CD14-positive monocyte (primary cell): ENCODE results near the gene RBMS3. TPM values are rescaled to one million over a fixed set of nuclear protein-coding genes. Genes with fewer than 3 reads are reported as not detected.

Experiments
- DNase-seq, 3 donors: peaks; one replicate each; pipeline ENCODE4 v3.0.0-alpha.2; 2011 to 2022
- H2AFZ ChIP-seq: 2 replicates; pipeline ENCODE4 v1.6.0; 2012; ENCODE audit warnings: mild to moderate bottlenecking, low read depth, low read length, inconsistent platforms; ENCODE audit not compliant: insufficient read depth, poor library complexity, severe bottlenecking
- H3K27ac ChIP-seq, 2 donors: 1 replicate in 1 of 2; 2 replicates in 1 of 2; pipeline ENCODE4 v1.5.1; 2012 to 2013; ENCODE audit warnings: low read length in 2 of 2, control low read depth in 1 of 2, inconsistent platforms in 1 of 2, low read depth in 1 of 2, mild to moderate bottlenecking in 1 of 2
- H3K27me3 ChIP-seq, 2 donors: one replicate each; pipeline versions ENCODE4 v1.6.0 to v1.6.1; 2011 to 2013; ENCODE audit warnings: low read length in 2 of 2; ENCODE audit not compliant: control insufficient read depth in 2 of 2, insufficient read depth in 2 of 2
- H3K36me3 ChIP-seq, 2 donors: replicated peaks in 1 of 2; 1 replicate in 1 of 2; 2 replicates in 1 of 2; pipeline versions ENCODE4 v1.5.1 to v1.6.1; 2012 to 2013; ENCODE audit warnings: low read length in 2 of 2, control low read depth in 1 of 2, inconsistent platforms in 1 of 2, mild to moderate bottlenecking in 1 of 2; ENCODE audit not compliant: insufficient read depth in 2 of 2, control insufficient read depth in 1 of 2
- H3K4me1 ChIP-seq, 2 donors: 1 replicate in 1 of 2; 2 replicates in 1 of 2; pipeline versions ENCODE4 v1.5.1 to v1.6.1; 2012 to 2013; ENCODE audit warnings: low read length in 2 of 2, control low read depth in 1 of 2, inconsistent platforms in 1 of 2, mild to moderate bottlenecking in 1 of 2, moderate library complexity in 1 of 2; ENCODE audit not compliant: insufficient read depth in 2 of 2, control insufficient read depth in 1 of 2
- H3K4me2 ChIP-seq: replicated peaks from 2 replicates; pipeline ENCODE3; 2012; ENCODE audit warnings: low read length, moderate library complexity, mild to moderate bottlenecking; ENCODE audit not compliant: poor library complexity, severe bottlenecking; ENCODE audit errors: extremely low read depth
- H3K4me3 ChIP-seq, 3 experiments: fragments of 200-600 bp in 1 of 3; sonication (generic) in 1 of 3; replicated peaks in 1 of 3; 1 replicate in 2 of 3; 2 replicates in 1 of 3; pipeline ENCODE4 v1.5.1; 2011 to 2013; ENCODE audit warnings: low read length in 3 of 3, mild to moderate bottlenecking in 3 of 3, control low read depth in 2 of 3, low read depth in 2 of 3, inconsistent platforms in 1 of 3, moderate library complexity in 1 of 3
- H3K79me2 ChIP-seq: 2 replicates; pipeline ENCODE4 v1.6.0; 2012; ENCODE audit warnings: mild to moderate bottlenecking, control low read depth, inconsistent platforms, low read length, moderate library complexity; ENCODE audit not compliant: insufficient read depth
- H3K9ac ChIP-seq: 2 replicates; pipeline ENCODE4 v1.6.0; 2017; ENCODE audit warnings: low read length, mild to moderate bottlenecking; ENCODE audit not compliant: insufficient read depth, poor library complexity, severe bottlenecking
- H3K9me3 ChIP-seq, 2 donors: replicated peaks in 1 of 2; 1 replicate in 1 of 2; 2 replicates in 1 of 2; pipeline versions ENCODE4 v1.5.1 to v1.6.1; 2012 to 2013; ENCODE audit warnings: low read length in 2 of 2, control low read depth in 1 of 2; ENCODE audit not compliant: control insufficient read depth in 1 of 2, insufficient read depth in 1 of 2
- H4K20me1 ChIP-seq: 2 replicates; pipeline ENCODE4 v1.6.0; 2012; ENCODE audit warnings: mild to moderate bottlenecking, low read length, control low read depth, moderate library complexity; ENCODE audit not compliant: insufficient read depth
- H3K27ac Mint-ChIP-seq, 7 donors: one replicate each; pipeline ENCODE4 v1.8.0; 2020; ENCODE audit warnings: mild to moderate bottlenecking in 7 of 7, mixed read lengths in 7 of 7, moderate library complexity in 6 of 7, inconsistent platforms in 2 of 7
- H3K27me3 Mint-ChIP-seq, 3 donors: one replicate each; pipeline ENCODE4 v1.8.0; 2021 to 2022; ENCODE audit warnings: low read depth in 3 of 3, mild to moderate bottlenecking in 3 of 3, mixed read lengths in 3 of 3, moderate library complexity in 3 of 3, inconsistent platforms in 1 of 3
- H3K36me3 Mint-ChIP-seq, 2 donors: one replicate each; pipeline ENCODE4 v1.8.0; 2020; ENCODE audit warnings: mixed read lengths in 2 of 2, inconsistent platforms in 1 of 2, mild to moderate bottlenecking in 1 of 2
- H3K4me1 Mint-ChIP-seq: one replicate; pipeline ENCODE4 v1.8.0; 2020; ENCODE audit warnings: mild to moderate bottlenecking, mixed read lengths
- H3K4me3 Mint-ChIP-seq, 2 donors: one replicate each; pipeline ENCODE4 v1.8.0; 2020; ENCODE audit warnings: mild to moderate bottlenecking in 2 of 2, mixed read lengths in 2 of 2, moderate library complexity in 1 of 2
- H3K9me3 Mint-ChIP-seq, 7 donors: one replicate each; pipeline ENCODE4 v1.8.0; 2020 to 2022; ENCODE audit warnings: mixed read lengths in 7 of 7, mild to moderate bottlenecking in 6 of 7, moderate library complexity in 6 of 7, inconsistent platforms in 2 of 7
- CTCF ChIP-seq: fragments of 200-600 bp; IDR thresholded peaks from one replicate; pipeline ENCODE4 v1.8.0; 2022; ENCODE audit warnings: antibody characterized with exemption, mild to moderate bottlenecking
- WGBS: methylation state at CpG from one replicate; pipeline ENCODE4 v1.1.5; 2013; ENCODE audit warnings: missing lambda C conversion rate; ENCODE audit not compliant: insufficient coverage; 5-methylcytosine and 5-hydroxymethylcytosine counted together
- intact Hi-C, 2 donors: fragments of 100-400 bp; cut with micrococcal nuclease; formaldehyde crosslinking; loops; one replicate each; pipeline versions ENCODE4 v1.15.0 to v1.15.1; 2023
- polyA plus RNA-seq, 3 donors: library from polyadenylated mRNA; depleted of rRNA in 1 of 3; unstranded in 2 of 3; stranded (reverse) in 1 of 3; fragments of 300-500 nt in 2 of 3; fragments of >200 nt in 1 of 3; fragmentation: Illumina TruSeq in 2 of 3; gene quantifications; 1 replicate in 2 of 3; 2 replicates in 1 of 3; pipeline ENCODE4 v1.2.3, GENCODE V29; 2012 to 2021

Gene RBMS3
- polyA plus RNA-seq, 3 donors: not detected

GRCh38 chr3:29973763-29974162 lies 692.9 kb downstream of the RBMS3 start:
- Mint-ChIP-seq H3K36me3 (no peaks in the 10 kb centered on the region), H3K4me3 (no peak overlapping the region), H3K9me3 (peaks cover 0 to 6% (median 2%) of the 10 kb centered on the region in 7 donors), H3K27ac (no peak overlapping the region), H3K27me3 (peaks cover 0 to 2% (median 2%) of the 10 kb centered on the region in 3 donors), H3K4me1 (no peaks in the 10 kb centered on the region)
- no peak overlapping the region for H3K4me2 ChIP-seq
- H3K4me1 ChIP-seq: no peaks in the 10 kb centered on the region
- no peak overlapping the region for H3K27ac ChIP-seq
- H3K27me3 ChIP-seq: no peaks in the 10 kb centered on the region
- TF ChIP-seq CTCF: no peak
- DNase-seq: no peak
- no CpG with 5 or more reads among the region's 1 CpG for WGBS
- H3K36me3 ChIP-seq: no peaks in the 10 kb centered on the region
- no peaks in the 10 kb centered on the region for H3K79me2 ChIP-seq
- H3K9me3 ChIP-seq: no peaks in the 10 kb centered on the region
- no peak overlapping the region for H3K9ac ChIP-seq
- intact Hi-C loops: no loop called here
- no peak overlapping the region for H2AFZ ChIP-seq
- H3K4me3 ChIP-seq: no peak overlapping the region
- no peaks in the 10 kb centered on the region for H4K20me1 ChIP-seq

GRCh38 chr3:29976871-29977270 lies 696.0 kb downstream of the RBMS3 start:
- 100% methylated on average over 2 of the region's 5 CpGs for WGBS
- intact Hi-C loops: no loop called here

More at GRCh38 chr3:29976871-29977270, 696.0 kb downstream of the RBMS3 start:
- no peak overlapping the region for H3K27ac ChIP-seq
- no peak overlapping the region for H2AFZ ChIP-seq
- H3K27me3 ChIP-seq: no peaks in the 10 kb centered on the region
- Mint-ChIP-seq H3K27ac (no peak overlapping the region), H3K4me1 (no peaks in the 10 kb centered on the region), H3K4me3 (no peak overlapping the region), H3K9me3 (peaks cover 0 to 6% (median 3%) of the 10 kb centered on the region in 7 donors), H3K36me3 (no peaks in the 10 kb centered on the region), H3K27me3 (peaks cover 0 to 2% (median 0%) of the 10 kb centered on the region in 3 donors)
- no peaks in the 10 kb centered on the region for H3K79me2 ChIP-seq
- no peaks in the 10 kb centered on the region for H3K4me1 ChIP-seq
- no peaks in the 10 kb centered on the region for H4K20me1 ChIP-seq
- H3K4me2 ChIP-seq: no peak overlapping the region
- TF ChIP-seq CTCF: no peak
- no peak overlapping the region for H3K9ac ChIP-seq
- H3K36me3 ChIP-seq: no peaks in the 10 kb centered on the region
- H3K4me3 ChIP-seq: no peak overlapping the region
- H3K9me3 ChIP-seq: no peaks in the 10 kb centered on the region
- no peak for DNase-seq
